Activated CD8-positive, alpha-beta memory T cell treated with anti-CD3 and anti-CD28 coated beads, Interleukin-2, amount 50 U/mL, for 24 hours (primary cell): ENCODE results near the gene NKD1.

ENCODE experiments used
- DNase-seq: peaks from one replicate; pipeline ENCODE4 v3.0.0-alpha.2; 2020; ENCODE audit errors: extremely low read depth

Gene NKD1

GRCh38 chr16:50631249-50631984 lies 83.2 kb downstream of the NKD1 start:
- DNase-seq, result no peak

- DNase-seq, result no peak
Observed at GRCh38 chr16:50631985-50632576, 83.9 kb downstream of the NKD1 start.

- no peak for DNase-seq
Observed at GRCh38 chr16:50632927-50633800, 85.0 kb downstream of the NKD1 start.

DNA sequence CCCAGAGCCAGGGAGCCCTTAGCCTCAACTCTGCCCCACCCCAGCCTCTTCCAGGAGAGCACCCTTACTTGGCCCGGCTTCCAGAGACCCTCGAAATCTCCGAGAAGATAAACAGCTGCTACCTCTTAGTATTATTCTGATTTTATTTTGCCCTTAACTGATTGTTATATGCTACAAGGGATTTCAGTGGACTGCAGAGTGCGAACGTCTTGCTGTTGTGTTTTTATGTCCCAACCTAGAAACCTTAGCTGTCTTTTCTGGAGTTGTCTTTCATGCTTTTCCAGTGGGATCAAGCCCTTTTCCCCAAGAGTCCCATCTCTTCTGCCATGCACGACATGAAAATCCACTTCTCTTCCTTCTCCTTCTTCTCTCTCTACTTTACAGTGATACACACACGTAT lies 85.9 kb downstream of the NKD1 start:
- DNase-seq, result no peak

DNA sequence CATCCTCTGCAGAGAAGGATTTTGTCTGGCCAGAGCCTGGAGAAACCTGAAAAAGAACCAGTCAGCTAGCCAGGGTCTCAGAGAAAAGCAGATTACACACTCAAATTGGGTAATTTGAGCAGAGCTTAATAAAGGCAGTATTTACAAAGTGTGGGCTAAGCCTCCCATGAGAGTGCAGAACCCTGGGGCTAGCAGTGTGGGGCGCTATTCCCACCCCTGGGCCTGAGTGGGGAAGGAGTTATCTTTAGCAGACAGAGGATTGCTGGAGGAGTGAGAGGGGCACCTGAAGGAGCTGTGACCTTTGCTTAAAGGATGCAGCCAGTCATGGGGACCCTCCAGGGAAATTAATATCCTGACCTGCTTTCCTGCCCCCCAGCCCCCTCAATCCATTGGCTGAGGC lies 86.8 kb downstream of the NKD1 start:
- no peak for DNase-seq

DNA sequence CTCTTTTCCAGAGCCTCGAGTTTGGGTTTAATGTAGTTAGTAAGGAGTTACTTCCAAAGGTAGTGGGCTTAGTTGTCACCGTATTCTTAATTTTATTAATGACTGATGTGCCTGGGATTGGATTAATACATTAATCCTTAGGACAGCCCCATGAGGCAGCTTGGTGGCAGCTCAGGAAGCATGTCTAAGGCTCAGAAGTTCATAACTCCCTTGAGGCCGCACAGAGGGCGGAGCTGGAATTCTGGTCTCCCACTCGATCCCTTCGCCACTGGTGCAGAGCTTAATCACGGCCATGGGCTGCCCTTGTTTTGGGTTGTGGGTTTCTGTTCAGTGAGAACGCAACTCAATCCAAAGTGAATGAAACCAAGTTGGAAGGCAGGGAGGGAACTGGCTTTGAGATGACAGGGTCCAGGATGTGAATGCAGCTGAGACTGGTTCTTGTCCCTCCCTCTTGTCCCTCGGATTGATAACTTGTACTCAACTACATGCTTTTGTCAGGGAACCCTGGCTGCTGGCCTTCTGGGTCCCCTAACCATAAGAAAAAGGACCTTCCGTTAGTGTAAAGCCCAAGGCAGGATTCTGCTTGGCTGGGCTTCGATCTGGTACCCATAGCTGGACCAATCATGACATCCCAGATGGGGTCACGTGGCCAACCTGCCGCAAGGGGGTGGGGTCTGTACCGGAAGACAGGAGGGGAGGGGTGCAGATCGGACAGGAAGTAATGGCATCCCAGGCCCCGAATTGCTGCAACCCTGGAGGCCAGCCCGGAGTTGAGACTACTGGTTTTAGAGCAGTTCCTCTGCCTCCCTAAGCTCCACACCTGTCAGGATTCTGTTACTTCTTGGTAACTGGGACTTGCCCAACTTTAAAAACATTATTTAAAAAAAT lies 87.6 kb downstream of the NKD1 start:
- DNase-seq, result no peak

DNA sequence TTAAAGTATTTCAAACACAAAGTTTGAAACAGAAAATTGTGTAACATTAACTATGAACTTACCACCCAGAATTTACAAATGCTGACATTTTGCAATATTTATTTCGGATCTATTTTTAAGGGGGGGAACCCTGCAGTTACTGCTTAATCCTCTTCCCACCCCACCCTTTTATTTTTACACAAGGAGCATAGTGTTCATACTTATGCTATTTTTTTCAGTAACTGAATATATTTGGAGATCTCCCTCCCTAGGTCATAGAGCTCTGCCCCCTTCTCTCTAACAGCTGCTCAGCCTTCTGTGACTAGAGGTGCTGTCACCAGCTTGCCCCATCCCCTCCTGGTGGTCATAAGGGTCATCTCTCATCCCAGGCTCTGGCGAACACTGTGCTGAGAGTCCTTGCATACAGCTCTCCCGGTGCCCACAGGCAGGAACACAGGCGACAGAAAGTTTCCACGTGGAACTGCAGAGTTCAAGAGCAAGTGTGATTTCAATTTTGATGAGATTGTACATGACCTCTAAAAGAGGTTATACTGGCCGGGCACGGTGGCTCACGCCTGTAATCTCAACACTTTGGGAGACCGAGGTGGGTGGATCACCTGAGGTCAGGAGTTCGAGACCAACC lies 88.7 kb downstream of the NKD1 start:
- DNase-seq, result no peak

DNA sequence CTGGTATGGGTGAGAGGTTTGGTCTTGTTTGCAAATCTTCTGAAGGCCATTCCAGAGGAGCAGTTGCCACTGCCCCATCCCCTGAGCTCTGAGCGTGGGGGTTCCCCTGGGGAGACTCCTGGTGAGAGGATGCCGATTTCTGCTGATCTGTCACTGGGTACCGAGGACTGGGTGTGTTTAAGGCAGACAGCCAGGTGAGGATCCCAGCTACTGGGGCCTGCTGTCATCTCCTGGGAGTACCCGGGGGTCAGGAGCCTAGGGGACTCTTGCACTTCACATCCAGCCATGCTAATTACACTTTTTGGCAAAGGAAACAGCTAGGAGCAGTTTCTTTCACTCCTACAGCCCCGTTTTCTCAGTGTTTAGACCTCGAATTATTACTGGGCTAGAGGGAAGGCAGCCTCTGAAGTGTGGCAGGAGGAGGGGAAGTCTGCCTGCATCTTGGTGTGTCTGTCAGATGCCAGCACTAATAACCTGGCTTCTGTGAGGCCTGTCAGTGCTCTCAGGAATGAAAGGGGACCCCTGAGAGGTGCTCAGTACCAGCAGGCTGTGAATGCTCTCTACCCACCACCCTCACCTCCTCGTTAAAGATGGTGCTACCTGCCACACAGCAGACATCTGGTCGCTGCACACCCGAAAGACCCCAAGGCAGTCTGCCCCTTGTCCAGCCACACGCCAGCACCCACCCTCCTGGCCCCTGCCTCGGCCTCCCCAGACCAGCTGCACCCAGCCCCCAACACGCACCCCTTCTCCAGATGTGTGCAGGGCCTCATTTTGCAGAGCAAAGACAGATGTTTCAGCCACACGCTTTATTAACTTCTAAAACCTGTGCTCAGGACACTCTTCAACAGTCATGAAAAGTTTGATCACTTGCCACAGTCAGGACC lies 89.8 kb downstream of the NKD1 start:
- no peak for DNase-seq

DNA sequence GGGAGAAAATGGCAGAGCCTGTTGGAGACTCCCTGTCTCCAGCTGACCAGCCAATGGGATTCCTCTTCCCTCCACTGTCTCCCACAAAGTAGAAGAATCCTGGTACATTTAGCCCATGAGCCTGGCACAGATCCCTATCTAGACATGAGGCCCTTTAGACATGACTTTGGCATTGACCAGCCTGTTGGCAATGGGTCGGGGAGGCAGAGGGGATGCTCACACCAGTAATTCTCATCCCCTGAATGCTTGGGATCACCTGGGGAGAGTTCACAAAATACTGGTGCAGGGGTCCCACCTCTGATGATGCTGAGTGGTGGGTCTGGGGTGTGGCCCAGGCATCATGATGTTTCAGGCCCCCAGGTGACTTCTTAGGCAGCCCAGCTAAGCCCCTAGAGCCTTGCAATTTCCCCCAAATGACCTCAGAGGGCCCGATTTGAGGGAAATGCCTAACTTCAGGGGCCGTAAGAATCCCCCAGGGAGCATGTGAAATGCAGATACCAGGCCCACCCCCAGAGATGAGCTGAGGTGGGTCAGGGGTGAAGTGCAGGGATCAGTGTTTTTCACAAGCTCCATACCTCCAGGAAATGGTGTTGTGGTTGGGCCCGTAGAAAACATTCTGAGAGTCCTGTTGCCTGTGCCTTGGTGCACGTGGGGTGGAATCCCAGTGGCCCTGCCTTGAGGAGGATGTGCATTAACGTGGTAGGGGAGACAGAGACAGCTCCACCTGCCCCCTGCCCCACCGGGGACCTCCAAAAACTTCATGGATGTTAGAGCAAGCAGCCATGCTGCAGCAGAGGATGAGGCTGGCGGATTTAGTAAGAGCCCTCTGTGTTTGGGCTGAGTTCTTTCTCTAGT lies 90.8 kb downstream of the NKD1 start:
- DNase-seq, result no peak

GRCh38 chr16:50640391-50640790 lies 92.2 kb downstream of the NKD1 start:
- no peak for DNase-seq

DNA sequence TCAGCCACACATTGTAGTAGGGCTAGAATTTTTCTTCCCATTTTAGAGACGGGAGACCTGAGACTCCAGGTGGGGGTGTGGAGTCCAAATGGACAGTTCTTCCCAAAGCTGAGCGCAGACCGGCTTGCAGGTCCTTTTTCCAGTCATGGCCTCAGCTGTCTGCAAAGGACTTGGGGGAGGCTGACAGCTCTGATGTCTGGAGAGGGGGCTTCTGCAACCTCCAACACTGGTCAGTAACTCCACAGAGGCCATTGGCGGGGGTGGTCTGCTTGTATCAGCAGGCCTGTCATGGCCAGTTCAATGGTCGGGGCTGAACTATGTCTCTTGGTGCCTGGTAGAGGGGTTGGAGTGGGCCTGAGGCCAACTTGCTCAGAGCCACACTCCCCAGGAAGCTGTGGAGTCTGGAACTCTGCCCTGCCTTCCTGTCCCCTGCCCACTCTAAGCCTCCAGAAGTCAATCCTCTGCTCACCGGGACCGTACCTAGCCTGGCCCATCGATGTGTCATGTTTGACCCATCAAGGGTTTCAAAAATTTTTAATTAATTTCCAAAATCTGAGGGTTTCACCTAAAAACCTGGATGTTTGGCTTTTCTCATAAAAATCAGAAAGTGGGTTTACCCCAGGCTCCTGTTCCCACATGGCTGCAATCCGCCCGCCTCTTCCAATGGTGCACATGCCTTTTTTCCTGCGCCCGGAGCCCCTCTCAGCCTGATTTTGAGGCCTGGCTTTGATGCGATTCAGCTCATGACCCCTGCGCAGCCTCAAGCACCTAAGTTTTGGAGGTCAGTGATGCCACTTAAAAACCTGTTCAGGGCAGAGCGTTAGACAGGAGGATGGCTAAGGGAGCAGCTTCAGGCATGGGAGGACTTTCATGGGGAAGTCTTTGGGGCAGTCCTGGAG lies 93.0 kb downstream of the NKD1 start:
- DNase-seq, result no peak

GRCh38 chr16:50641818-50642187 lies 93.6 kb downstream of the NKD1 start:
- no peak for DNase-seq

GRCh38 chr16:50642349-50642748 lies 94.2 kb downstream of the NKD1 start:
- no peak for DNase-seq

DNA sequence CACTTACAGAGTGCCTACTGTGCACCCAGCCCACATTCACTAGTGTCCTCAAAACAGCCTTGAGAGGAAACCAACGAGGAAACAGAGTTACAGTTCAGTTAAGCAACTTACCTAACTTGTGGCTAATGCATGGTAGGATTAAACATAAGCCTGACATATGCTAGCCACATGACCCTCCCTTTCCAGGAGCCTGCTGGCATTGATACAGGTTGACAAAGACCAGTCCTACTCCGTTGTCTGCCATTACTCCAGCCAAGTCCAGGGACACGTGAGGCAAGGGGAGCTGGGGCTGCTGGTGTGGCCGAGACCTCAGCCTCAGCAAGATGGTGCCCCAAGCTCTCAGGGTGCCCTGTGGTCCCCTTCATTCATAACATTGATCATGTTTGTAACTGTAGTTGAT lies 95.0 kb downstream of the NKD1 start:
- DNase-seq, result no peak

GRCh38 chr16:50644245-50644644 lies 96.0 kb downstream of the NKD1 start:
- DNase-seq, result no peak

GRCh38 chr16:50644729-50645128 lies 96.5 kb downstream of the NKD1 start:
- no peak for DNase-seq

GRCh38 chr16:50645563-50646220 lies 97.5 kb downstream of the NKD1 start:
- no peak for DNase-seq

DNA sequence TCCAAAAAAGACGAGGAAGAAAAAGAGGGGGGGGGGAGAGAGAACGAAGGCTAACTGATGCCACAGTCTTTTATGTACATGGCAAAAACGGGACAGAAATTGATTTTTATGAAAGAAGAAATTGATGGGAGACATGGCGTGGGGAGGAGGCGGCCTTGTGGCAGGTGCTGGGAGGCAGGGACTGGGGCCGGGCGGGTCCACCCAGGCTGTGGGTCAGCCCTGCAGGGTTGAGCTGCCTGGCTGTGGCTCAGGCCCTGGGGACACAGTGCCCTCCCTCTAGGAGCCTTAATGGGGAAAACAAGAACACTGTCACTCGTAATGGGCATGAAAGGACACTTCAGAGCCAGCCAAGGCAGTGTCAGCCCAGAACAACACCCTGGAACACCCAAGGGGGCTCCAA lies 98.1 kb downstream of the NKD1 start:
- DNase-seq, result no peak
